KMS-11 (cell line): ENCODE measurements around the gene GPANK1.

Experiments used
- H2AFZ ChIP-seq: fragments of 200-600 bp; sonication (generic); 2 replicates; pipeline ENCODE4 v1.6.1; 2016; ENCODE audit warnings: antibody characterized with exemption, mixed run types, low read depth
- H3K27ac ChIP-seq: fragments of 200-600 bp; sonication (generic); 2 replicates; pipeline ENCODE4 v1.6.1; 2016; ENCODE audit warnings: mild to moderate bottlenecking, mixed run types
- H3K27me3 ChIP-seq: fragments of 200-600 bp; sonication (generic); 2 replicates; pipeline ENCODE4 v1.6.1; 2017; ENCODE audit warnings: mild to moderate bottlenecking, low read depth, mixed run types, moderate library complexity; ENCODE audit not compliant: insufficient read depth
- H3K36me3 ChIP-seq: fragments of 200-600 bp; sonication (generic); 2 replicates; pipeline ENCODE4 v1.6.1; 2017; ENCODE audit warnings: mild to moderate bottlenecking, mixed run types; ENCODE audit not compliant: insufficient read depth
- H3K4me1 ChIP-seq: fragments of 200-600 bp; sonication (generic); 2 replicates; pipeline ENCODE4 v1.6.1; 2016; ENCODE audit warnings: mild to moderate bottlenecking, low read depth, mixed run types; ENCODE audit not compliant: poor library complexity, severe bottlenecking
- H3K4me2 ChIP-seq: fragments of 200-600 bp; sonication (generic); 2 replicates; pipeline ENCODE4 v1.7.0; 2016; ENCODE audit warnings: mild to moderate bottlenecking, mixed run types
- H3K4me3 ChIP-seq: fragments of 200-600 bp; sonication (generic); IDR thresholded peaks from 2 replicates; pipeline ENCODE4 v1.6.1; 2017; ENCODE audit warnings: low read depth, low read length, mixed read lengths; ENCODE audit not compliant: insufficient read depth
- H3K79me2 ChIP-seq: fragments of 200-600 bp; sonication (generic); 2 replicates; pipeline ENCODE4 v1.6.1; 2016; ENCODE audit warnings: low read depth, mixed run types; ENCODE audit not compliant: insufficient read depth
- H3K9ac ChIP-seq: fragments of 200-600 bp; sonication (generic); 2 replicates; pipeline ENCODE4 v1.6.1; 2016; ENCODE audit warnings: mild to moderate bottlenecking, mixed run types
- H4K20me1 ChIP-seq: fragments of 200-600 bp; sonication (generic); 2 replicates; pipeline ENCODE4 v1.6.1; 2016; ENCODE audit warnings: mild to moderate bottlenecking, mixed run types; ENCODE audit not compliant: insufficient read depth
- CTCF ChIP-seq: fragments of 200-600 bp; sonication (generic); conservative IDR thresholded peaks from 2 replicates; pipeline ENCODE4 v1.6.1; 2017; ENCODE audit warnings: low read depth, mild to moderate bottlenecking, antibody characterized with exemption, low read length, moderate library complexity, mixed read lengths

Gene GPANK1

GRCh38 chr6:31660381-31661261, 4.2 kb downstream of the GPANK1 start, which contains the start of gene C6orf47:
C6orf47 (minus strand) TSS chr6:31660778; CDS start chr6:31659947, 831 bp downstream.
- peak within 1 kb of the TSS; percentile 87 for H3K4me2 ChIP-seq
- peak within 1 kb of the TSS; percentile 42; the same call in 1 of the 2 replicates for H3K27ac ChIP-seq
- H4K20me1 ChIP-seq, result no peaks in the 10 kb centered on the region
- peaks cover 33% of the 10 kb centered on the region for H3K79me2 ChIP-seq
- H3K4me1 ChIP-seq, result peaks cover 45% of the 10 kb centered on the region
- no peaks in the 10 kb centered on the region for H3K27me3 ChIP-seq
- peak within 1 kb of the TSS; percentile 60; the same call in 1 of the 2 replicates for H3K9ac ChIP-seq
- no peak for TF ChIP-seq CTCF
- peak within 1 kb of the TSS; percentile 56 for H2AFZ ChIP-seq
- no peaks in the 10 kb centered on the region for H3K36me3 ChIP-seq
- H3K4me3 ChIP-seq, result no peak within 1 kb of the TSS

DNA sequence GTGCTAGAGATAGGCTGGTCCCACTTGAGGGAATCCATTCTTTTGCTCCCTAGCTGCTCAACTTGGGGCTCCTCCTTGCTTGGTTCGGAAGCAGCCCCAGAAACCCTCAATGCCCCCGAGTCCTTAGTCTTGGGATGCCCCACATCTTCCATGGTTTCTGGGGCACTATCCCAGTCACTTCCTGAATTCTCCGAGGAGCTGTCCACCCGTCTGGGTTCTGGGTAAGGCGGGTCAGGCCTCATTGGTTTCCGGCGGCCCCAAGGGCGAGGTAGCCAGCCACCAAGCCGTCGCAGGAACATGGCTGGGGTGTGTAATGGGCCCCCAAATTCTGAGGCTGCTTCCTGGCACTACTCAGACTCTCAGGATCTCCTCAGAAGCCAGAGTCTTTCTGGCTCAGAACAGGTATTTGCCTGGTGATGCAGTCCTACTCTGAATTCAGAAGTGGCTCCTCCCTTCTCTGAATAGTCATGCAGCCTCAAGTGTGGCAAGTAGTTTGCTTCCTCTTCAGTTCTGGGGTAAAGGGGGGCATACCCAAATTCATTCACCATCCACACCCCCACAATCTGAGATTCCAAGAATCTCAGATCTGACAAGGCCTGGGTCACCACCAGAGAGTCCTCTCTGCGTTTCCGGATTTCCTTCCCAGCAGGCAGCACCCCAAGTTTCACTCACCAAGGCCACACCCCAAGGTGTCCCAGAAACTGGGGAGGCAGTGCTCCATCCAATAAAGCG, 5.0 kb downstream of the GPANK1 start:
- peak overlapping the region; percentile 56 for H2AFZ ChIP-seq
- peak overlapping the region; percentile 87 for H3K4me2 ChIP-seq
- peaks cover 33% of the 10 kb centered on the region for H3K79me2 ChIP-seq
- H3K9ac ChIP-seq, result peak overlapping the region; percentile 60; the same call in 1 of the 2 replicates
- no peaks in the 10 kb centered on the region for H3K27me3 ChIP-seq
- peak overlapping the region; percentile 42; the same call in 1 of the 2 replicates for H3K27ac ChIP-seq
- no peak for TF ChIP-seq CTCF
- peaks cover 45% of the 10 kb centered on the region for H3K4me1 ChIP-seq
- H3K4me3 ChIP-seq, result no peak overlapping the region
- H4K20me1 ChIP-seq, result no peaks in the 10 kb centered on the region
- no peaks in the 10 kb centered on the region for H3K36me3 ChIP-seq

- Histone ChIP-seq H3K4me3 (no peak overlapping the region), H3K79me2 (peaks cover 27% of the 10 kb centered on the region), H3K4me2 (peak overlapping the region; percentile 87; the same call in 1 of the 2 replicates), H4K20me1 (no peaks in the 10 kb centered on the region), H3K27ac (no peak overlapping the region), H2AFZ (no peak overlapping the region), H3K4me1 (peaks cover 43% of the 10 kb centered on the region), H3K9ac (no peak overlapping the region), H3K27me3 (no peaks in the 10 kb centered on the region), H3K36me3 (no peaks in the 10 kb centered on the region)
- TF ChIP-seq CTCF, result no peak
These were observed 5.7 kb downstream of the GPANK1 start for GRCh38 chr6:31658983-31659648.

DNA sequence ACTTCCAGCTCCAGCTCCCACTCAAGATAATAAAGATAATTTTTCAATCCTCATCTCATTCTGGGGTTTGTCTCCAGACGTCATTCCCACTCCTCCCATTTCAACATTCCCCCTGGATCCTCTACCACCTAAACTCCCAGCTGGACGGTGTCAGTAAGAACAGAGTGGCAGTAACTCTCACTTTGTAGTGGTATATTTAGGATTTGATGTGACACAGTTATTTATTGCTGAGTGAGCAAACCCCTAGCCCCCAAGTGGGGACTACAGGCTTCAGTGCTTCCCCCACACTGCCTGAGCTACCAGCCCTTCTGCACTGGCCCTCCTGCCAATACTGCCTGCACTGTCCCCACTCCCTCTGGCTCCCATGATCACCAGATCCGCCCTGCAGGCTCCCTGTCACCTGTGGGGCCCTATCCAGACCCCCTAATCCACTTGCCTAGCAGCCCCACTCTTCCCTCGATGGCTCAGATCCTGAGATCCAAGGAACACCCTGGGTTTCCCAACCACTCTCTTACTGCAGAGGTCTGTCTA, 6.6 kb downstream of the GPANK1 start:
- Histone ChIP-seq H3K4me2 (no peak overlapping the region), H3K27ac (no peak overlapping the region)

More for the DNA sequence above, 6.6 kb downstream of the GPANK1 start:
- Histone ChIP-seq H3K27me3 (no peaks in the 10 kb centered on the region), H3K4me3 (no peak overlapping the region), H4K20me1 (no peaks in the 10 kb centered on the region), H2AFZ (no peak overlapping the region), H3K4me1 (peaks cover 38% of the 10 kb centered on the region), H3K9ac (no peak overlapping the region), H3K36me3 (no peaks in the 10 kb centered on the region), H3K79me2 (peaks cover 18% of the 10 kb centered on the region)
- no peak for TF ChIP-seq CTCF
